AG04450 (cell line): ENCODE measurements around the gene GOSR1. TPM values are rescaled to one million over a fixed set of nuclear protein-coding genes. Genes with fewer than 3 reads are reported as not detected.
"Not testable (repeated sequence)": the region's sequence is repeated elsewhere in the genome, so short reads cannot be mapped to it uniquely, and the experiment has no call there.

ENCODE experiments used
- CTCF ChIA-PET: fragments of 300-600, 350-600 bp; formaldehyde crosslinking; extraction: SDS; loops from one replicate; lab custom pipeline; 2022; ENCODE audit warnings: antibody characterized with exemption, inconsistent platforms; lab: Charles Lee
- POLR2A ChIA-PET: fragments of 350-600 bp; formaldehyde crosslinking; extraction: SDS; loops from one replicate; lab custom pipeline; 2021; ENCODE audit warnings: antibody characterized with exemption, inconsistent platforms; lab: Yijun Ruan, JAX
- DNase-seq: peaks from one replicate; pipeline ENCODE4 v3.0.0-alpha.2; 2011; ENCODE audit warnings: low read depth, low spot score
- H3K27ac ChIP-seq: one replicate; pipeline ENCODE4 v1.5.1; 2012; ENCODE audit warnings: low read depth, low read length, control low read depth
- H3K27me3 ChIP-seq: one replicate; pipeline ENCODE4 v1.6.0; 2012; ENCODE audit warnings: low read length; ENCODE audit not compliant: control insufficient read depth, insufficient read depth
- H3K4me3 ChIP-seq: 2 replicates; pipeline ENCODE4 v1.5.1; 2011; ENCODE audit warnings: mild to moderate bottlenecking, low read depth, low read length, control low read depth
- H3K9me3 ChIP-seq: 2 replicates; pipeline ENCODE4 v1.5.1; 2012; ENCODE audit warnings: low read length; ENCODE audit not compliant: control insufficient read depth, insufficient read depth
- polyA plus RNA-seq: library from polyadenylated mRNA; depleted of rRNA; stranded (reverse); fragments of >200 nt; gene quantifications from 2 replicates; pipeline ENCODE4 v1.2.3, GENCODE V29; 2011
- TF ChIP-seq, protein P1 (sequence below): IDR thresholded peaks from 2 replicates; pipeline ENCODE4 v1.5.1; 2011; ENCODE audit warnings: low read depth, low read length, control low read depth, inconsistent platforms

GOSR1 gene
- polyA plus RNA-seq, 1 experiment: 28.5 TPM

DNA sequence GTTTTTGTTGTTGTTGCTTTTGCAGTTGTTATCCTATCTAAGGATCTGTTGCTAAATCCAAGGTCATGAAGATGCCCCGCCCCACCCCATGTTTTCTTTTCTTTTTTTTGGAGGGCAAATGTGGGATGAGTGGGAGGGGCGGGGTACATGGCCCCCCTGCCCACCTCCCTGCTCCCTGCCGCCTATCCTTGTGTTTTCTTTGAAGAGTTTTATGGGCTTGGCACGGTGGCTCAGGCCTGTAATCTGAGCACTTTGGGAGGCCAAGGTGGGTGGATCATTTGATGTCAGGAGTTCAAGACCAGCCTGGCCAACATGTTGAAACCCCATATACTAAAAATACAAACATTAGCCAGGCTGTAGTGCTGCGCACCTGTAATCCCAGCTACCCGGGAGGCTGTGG is 18.8 kb upstream of the GOSR1 start:
- Histone ChIP-seq H3K9me3 (peaks cover 4% of the 10 kb centered on the region; the same call in 1 of the 2 replicates), H3K4me3 (no peak overlapping the region), H3K27ac (no peak overlapping the region), H3K27me3 (no peaks in the 10 kb centered on the region)
- TF ChIP-seq, protein P1, sequence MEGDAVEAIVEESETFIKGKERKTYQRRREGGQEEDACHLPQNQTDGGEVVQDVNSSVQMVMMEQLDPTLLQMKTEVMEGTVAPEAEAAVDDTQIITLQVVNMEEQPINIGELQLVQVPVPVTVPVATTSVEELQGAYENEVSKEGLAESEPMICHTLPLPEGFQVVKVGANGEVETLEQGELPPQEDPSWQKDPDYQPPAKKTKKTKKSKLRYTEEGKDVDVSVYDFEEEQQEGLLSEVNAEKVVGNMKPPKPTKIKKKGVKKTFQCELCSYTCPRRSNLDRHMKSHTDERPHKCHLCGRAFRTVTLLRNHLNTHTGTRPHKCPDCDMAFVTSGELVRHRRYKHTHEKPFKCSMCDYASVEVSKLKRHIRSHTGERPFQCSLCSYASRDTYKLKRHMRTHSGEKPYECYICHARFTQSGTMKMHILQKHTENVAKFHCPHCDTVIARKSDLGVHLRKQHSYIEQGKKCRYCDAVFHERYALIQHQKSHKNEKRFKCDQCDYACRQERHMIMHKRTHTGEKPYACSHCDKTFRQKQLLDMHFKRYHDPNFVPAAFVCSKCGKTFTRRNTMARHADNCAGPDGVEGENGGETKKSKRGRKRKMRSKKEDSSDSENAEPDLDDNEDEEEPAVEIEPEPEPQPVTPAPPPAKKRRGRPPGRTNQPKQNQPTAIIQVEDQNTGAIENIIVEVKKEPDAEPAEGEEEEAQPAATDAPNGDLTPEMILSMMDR: no peak
- ChIA-PET POLR2A (no interaction called here), CTCF (no interaction called here)
- no peak for DNase-seq

GRCh38 chr17:30458797-30459413 is 18.3 kb upstream of the GOSR1 start:
- CTCF ChIA-PET, H3K27ac ChIP-seq, POLR2A ChIA-PET, H3K27me3 ChIP-seq, DNase-seq, H3K4me3 ChIP-seq, H3K9me3 ChIP-seq: not testable (repeated sequence)

GRCh38 chr17:30468465-30468864 is 8.7 kb upstream of the GOSR1 start:
- DNase-seq: no peak
- ChIA-PET POLR2A (no interaction called here), CTCF (interaction anchor here (1.1 to 4.8 kb wide), 2 partner anchors 8 to 128 kb away, joined by 3 to 28 read pairs; partner anchors contain the start of gene GOSR1)
- Histone ChIP-seq H3K27ac (no peak overlapping the region), H3K9me3 (no peaks in the 10 kb centered on the region), H3K27me3 (no peaks in the 10 kb centered on the region), H3K4me3 (no peak overlapping the region)
- TF ChIP-seq, protein P1: no peak

DNA sequence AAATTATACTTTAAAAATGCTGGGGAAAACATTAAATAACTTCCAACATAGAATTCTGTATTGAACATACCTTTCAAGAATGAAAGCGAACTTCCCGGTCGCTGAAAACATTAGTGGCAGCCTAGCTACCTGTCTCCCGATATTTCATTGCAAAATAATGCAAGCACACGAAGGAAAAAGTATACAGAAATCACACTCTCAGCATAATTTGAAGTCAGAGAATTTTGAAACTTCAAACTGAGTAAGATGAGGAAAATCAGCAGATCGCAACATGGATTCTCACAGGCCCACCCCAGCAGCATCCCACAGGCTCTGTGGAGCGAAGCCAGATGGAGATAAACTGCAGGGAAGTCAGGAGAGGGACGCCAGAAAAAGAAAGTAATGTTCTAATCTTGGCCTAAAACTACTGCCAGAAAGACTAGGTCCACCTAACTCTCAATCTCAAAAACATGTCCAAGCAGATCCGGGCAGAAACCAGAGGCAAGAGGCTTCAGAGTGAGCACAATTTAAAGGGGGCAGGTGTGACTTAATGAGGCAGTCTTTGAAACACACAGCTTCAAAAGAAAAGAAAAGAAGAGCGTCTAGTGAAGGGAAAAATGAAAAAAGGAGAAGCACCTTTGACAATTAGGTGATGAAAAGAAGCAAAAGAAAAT is 4.8 kb upstream of the GOSR1 start:
- Histone ChIP-seq H3K27me3 (no peaks in the 10 kb centered on the region), H3K27ac (no peak overlapping the region), H3K9me3 (peaks cover under 1% of the 10 kb centered on the region; the same call in 1 of the 2 replicates), H3K4me3 (no peak overlapping the region)
- DNase-seq: no peak
- CTCF ChIA-PET: no interaction called here
- POLR2A ChIA-PET: no interaction called here
- TF ChIP-seq, protein P1: no peak

GRCh38 chr17:30475206-30475605 is 2.0 kb upstream of the GOSR1 start:
- DNase-seq: no peak
- Histone ChIP-seq H3K27me3 (no peaks in the 10 kb centered on the region), H3K27ac (no peak overlapping the region), H3K9me3 (peaks cover 3% of the 10 kb centered on the region; the same call in 1 of the 2 replicates), H3K4me3 (no peak overlapping the region)
- TF ChIP-seq, protein P1: no peak
- CTCF ChIA-PET: interaction anchor here (2.2 kb wide), 1 partner anchor 8 kb away, joined by 28 read pairs; no protein-coding TSS in a partner anchor
- POLR2A ChIA-PET: no interaction called here
